ENCODE results near the gene SDHAF3.
"Not testable (repeated sequence)": the region's sequence is repeated elsewhere in the genome, so short reads cannot be mapped to it uniquely, and the experiment has no call there.

The SDHAF3 gene

GRCh38 chr7:97116308-97116707, 1.2 kb upstream of the SDHAF3 start:
- H3K4me3 ChIP-seq (ENCODE audit: low read depth, low read length) = no peak overlapping the region
- TF ChIP-seq, protein P1, sequence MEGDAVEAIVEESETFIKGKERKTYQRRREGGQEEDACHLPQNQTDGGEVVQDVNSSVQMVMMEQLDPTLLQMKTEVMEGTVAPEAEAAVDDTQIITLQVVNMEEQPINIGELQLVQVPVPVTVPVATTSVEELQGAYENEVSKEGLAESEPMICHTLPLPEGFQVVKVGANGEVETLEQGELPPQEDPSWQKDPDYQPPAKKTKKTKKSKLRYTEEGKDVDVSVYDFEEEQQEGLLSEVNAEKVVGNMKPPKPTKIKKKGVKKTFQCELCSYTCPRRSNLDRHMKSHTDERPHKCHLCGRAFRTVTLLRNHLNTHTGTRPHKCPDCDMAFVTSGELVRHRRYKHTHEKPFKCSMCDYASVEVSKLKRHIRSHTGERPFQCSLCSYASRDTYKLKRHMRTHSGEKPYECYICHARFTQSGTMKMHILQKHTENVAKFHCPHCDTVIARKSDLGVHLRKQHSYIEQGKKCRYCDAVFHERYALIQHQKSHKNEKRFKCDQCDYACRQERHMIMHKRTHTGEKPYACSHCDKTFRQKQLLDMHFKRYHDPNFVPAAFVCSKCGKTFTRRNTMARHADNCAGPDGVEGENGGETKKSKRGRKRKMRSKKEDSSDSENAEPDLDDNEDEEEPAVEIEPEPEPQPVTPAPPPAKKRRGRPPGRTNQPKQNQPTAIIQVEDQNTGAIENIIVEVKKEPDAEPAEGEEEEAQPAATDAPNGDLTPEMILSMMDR (IDR thresholded peaks at IDR 0.05; ENCODE audit: low read depth, low read length) = no peak

- TF ChIP-seq, protein P1 (IDR thresholded peaks at IDR 0.05; ENCODE audit: low read depth, low read length) = no peak
Observed at GRCh38 chr7:97117035-97117371, 495 bp upstream of the SDHAF3 start.

DNA sequence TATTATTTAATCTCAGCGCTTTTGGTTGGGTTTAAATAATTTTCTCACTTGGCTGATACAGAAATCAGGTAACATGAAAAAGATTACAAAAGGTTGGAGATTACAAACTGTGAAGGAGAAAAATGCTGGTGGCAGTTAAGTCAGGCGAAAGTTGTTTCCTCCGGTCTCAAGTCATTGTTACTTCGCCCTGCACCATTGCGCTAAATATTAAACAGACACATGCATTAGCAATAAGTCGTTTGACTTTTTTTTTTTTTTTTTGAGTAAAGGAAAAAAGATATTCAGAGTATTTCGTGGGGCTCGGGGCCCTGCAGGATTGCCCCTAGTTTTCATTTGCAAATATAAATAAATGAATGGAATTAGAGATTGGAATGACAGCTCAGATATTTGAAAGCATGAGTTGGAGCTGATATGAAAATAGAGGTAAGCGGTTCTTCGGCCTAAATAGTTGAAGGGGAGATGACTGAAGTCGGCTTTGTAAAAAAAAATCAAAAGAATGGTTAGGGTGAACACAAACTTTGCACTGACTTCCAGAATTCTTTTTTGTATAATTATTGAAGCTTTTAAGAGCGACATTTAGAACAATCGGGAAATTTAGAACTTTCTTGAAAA, 914 bp downstream of the SDHAF3 start:
- TF ChIP-seq, protein P1 (IDR thresholded peaks at IDR 0.05; ENCODE audit: low read depth, low read length) = no peak
- H3K4me3 ChIP-seq (ENCODE audit: low read depth, low read length) = peak overlapping the region; percentile 90

More at GRCh38 chr7:97117035-97117371, 495 bp upstream of the SDHAF3 start:
- peak overlapping the region; percentile 90 for H3K4me3 ChIP-seq (ENCODE audit: low read depth, low read length)

DNA sequence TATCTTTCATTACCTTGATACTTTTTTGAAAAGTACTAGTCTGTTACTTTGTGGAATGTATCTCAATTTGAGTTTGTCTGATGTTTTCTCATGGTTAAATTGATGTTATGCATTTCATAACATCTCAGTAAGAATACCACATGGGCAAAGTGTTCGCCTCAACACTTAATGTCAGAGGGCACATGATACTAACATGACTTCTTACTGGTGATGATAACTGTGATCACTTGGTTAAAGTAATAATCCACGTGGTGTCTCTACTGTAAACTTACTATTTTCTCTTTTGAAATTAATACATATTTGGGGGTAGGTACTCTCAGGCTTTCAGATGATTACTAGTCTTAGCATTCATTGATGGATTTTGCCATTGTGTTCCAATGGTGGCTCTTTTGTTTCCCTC, 2.2 kb downstream of the SDHAF3 start:
- TF ChIP-seq, protein P1 (IDR thresholded peaks at IDR 0.05; ENCODE audit: low read depth, low read length) = no peak
- H3K4me3 ChIP-seq (ENCODE audit: low read depth, low read length) = no peak overlapping the region

DNA sequence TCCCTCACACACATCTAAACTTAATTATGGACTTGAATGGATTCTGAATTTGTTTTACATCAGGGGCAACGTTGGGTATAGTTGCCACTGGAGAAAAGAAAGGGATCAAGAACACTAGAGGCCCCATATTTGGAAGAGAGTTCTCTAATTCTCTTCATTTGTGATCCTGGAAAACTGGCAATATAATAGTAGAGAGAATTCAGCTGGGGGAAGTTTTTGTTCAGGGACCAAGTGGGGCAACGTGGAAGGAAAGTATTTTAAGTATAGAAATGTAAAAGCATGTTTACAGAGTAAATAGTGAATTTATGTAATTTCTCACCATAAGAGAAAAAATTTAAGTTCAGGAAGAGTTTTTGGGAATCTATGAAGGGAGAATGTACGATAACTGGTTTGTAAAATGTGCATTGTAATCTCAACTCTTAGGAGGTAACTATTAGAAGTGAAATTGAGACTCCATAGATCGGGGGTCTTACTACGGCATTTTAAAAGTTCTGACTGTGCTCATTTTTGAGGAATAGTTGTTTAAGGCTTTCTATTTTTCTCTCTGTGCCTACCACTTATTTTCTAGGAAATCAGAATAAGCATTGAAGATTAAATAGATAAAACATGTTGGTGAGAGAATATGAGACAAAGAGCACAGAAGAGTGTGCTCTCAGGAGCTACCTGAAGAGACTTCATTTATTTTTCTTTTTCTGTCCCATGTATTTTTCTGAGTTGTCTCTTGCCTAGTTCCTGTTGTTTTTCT, 3.4 kb downstream of the SDHAF3 start:
- H3K4me3 ChIP-seq (ENCODE audit: low read depth, low read length) = no peak overlapping the region
- TF ChIP-seq, protein P1 (IDR thresholded peaks at IDR 0.05; ENCODE audit: low read depth, low read length) = no peak

DNA sequence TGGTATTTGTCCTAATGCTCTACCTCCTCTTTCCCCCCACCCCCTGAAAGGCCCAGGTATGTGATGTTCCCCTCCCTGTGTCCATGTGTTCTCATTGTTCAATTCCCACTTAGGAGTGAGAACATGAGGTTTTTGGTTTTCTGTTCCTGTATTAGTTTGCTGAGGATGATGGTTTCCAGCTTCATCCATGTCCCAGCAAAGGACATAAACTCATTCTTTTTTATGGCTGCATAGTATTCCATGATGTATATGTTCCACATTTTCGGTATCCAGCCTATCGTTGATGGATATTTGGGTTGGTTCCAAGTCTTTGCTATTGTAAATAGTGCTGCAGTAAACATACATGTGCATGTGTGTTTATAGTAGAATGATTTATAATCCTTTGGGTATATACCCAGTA, 5.6 kb downstream of the SDHAF3 start:
- H3K4me3 ChIP-seq (ENCODE audit: low read depth, low read length) = not testable (repeated sequence)

- TF ChIP-seq, protein P1 (IDR thresholded peaks at IDR 0.05; ENCODE audit: low read depth, low read length) = no peak
- no peak overlapping the region for H3K4me3 ChIP-seq (ENCODE audit: low read depth, low read length)
Observed at GRCh38 chr7:97126483-97127171, 9.1 kb downstream of the SDHAF3 start.

All from WI38 (cell line).